Stimulated activated CD8-positive, alpha-beta memory T cell treated with anti-CD3 and anti-CD28 coated beads, Interleukin-15, amount 100 ng/mL, for 24 hours (primary cell): Measurements from ENCODE around the gene ALMS1.
"Not testable (repeated sequence)": the region's sequence is repeated elsewhere in the genome, so short reads cannot be mapped to it uniquely, and the experiment has no call there.

Source experiments
- DNase-seq: peaks from one replicate; pipeline ENCODE4 v3.0.0-alpha.2; 2020; ENCODE audit warnings: low read depth

ALMS1 gene

DNA sequence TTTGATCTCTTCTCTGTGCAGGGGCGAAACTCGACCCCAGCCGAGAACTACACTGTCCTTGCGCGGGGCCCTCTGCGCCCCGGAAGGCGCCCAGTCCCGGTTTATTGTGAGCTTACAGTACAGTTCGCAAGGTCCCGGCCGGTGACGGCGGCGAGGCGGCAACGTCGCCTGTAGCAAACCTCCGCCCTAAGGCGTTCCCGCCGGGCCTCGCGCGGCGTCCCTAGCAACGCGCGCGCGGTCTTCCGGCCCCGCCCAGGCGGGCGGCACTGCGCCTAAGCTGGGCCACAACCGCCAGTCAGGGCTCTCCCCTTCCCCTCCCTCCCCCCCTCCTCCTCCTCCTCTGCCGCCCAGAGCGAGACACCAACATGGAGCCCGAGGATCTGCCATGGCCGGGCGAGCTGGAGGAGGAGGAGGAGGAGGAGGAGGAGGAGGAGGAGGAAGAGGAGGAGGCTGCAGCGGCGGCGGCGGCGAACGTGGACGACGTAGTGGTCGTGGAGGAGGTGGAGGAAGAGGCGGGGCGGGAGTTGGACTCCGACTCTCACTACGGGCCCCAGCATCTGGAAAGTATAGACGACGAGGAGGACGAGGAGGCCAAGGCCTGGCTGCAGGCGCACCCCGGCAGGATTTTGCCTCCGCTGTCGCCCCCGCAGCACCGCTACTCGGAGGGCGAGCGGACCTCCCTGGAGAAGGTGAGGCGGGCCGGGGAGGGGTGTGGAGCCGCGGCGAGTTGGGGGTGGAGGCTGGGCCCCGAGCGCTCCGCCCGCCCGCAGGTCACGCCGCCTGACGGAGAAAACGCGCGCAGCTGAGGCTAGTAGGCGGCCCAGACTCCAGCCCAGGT, at the start of gene ALMS1:
ALMS1 (plus strand) TSS at position 333 of the 838 bp plus-strand sequence; CDS start at position 366, 33 bp downstream.
- DNase-seq, result peak; percentile 67

GRCh38 chr2:73337828-73338227, 47.8 kb upstream of the ALMS1 start:
- DNase-seq, result no peak

- no peak for DNase-seq
Observed at GRCh38 chr2:73339201-73339600, 46.4 kb upstream of the ALMS1 start.

GRCh38 chr2:73341039-73341438, 44.6 kb upstream of the ALMS1 start:
- DNase-seq, result no peak

DNA sequence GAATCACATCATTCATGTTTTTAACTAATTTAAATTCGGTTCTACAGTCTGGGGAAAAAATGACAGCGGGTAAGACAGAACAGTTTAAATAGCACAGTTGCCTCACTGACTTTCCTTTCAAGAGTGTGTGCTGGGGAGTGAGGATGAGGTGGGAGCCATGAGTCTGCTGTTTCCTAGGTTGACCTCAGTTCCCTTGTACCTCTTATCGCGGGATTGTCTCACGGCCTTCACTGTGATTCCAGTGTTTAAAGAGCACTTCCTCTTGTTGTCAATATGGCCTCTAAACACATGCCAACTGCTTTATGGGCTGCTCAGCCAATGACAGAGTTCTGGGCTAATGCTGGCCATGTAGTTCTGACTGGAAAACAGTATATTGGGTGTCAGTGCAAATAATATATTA, 41.6 kb upstream of the ALMS1 start:
- no peak for DNase-seq

- not testable (repeated sequence) for DNase-seq
Observed at GRCh38 chr2:73344747-73345146, 40.9 kb upstream of the ALMS1 start.

DNA sequence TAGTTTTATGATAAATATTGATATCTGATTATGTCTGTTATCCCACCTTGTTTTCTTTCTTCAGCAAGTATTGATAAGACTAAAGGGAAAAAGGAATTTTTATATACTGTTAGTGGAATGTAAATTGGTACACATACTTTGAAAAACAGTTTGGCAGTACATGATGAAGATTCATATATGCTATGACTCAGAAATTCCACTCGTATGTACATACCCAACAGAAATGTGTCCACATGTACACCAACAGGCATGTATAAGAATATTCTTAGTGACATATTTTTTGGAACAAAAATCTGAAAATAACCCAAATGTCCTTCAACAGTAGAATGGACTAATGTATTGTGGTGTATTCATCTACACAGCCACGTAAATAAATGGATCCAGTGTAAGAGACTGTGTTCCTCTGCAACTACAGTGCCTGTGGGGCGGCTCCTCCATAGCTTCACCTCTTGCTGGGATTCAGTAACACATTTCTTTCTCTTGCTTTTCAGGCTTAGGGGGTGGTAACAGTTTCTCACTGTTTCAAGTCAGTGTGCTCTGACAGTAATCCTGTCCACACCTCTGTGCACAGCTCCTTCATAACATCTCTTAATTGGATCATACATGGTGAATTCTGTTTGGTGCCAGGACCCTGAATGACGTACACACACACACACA, 35.5 kb upstream of the ALMS1 start:
- no peak for DNase-seq

DNA sequence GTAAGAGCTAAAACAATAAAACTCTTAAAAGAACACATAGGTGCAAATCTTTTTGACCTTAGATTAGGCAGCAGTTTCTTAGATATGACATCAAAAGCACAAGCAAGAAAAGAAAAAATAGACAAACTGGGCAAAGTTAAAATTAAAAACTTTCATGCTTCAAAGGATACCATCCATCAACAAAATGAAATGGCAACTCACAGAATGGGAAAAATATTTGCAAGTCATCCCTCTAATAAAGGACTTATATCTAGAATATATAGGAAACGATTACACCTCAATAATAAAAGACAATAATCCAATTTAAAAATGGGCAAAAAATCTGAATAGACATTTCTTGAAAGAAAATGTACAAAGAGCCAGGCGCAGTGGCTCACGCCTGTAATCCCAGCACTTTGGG, 29.5 kb upstream of the ALMS1 start:
- no peak for DNase-seq

- no peak for DNase-seq
Observed at GRCh38 chr2:73359915-73360697, 25.5 kb upstream of the ALMS1 start.

GRCh38 chr2:73366060-73366459, 19.6 kb upstream of the ALMS1 start:
- no peak for DNase-seq

- DNase-seq, result no peak
Observed at GRCh38 chr2:73368781-73369180, 16.9 kb upstream of the ALMS1 start.

DNA sequence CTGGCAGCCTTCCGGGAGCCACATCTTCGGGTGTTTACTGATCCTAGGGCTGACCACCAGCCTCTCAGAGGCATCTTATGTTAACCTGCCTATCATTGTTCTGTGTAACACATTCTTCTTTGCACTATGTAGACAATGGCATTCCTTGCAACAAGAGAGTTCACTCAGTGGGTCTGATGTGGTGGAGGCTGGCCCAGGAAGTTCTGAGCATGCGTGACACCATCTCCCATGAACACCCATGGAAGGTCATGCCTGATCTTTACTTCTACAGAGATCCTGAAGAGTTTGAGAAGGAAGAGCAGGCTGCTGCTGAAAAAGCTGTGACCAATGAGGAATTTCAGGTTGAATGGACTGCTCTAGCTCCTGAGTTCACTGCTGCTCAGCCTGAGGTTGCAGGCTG, 15.3 kb upstream of the ALMS1 start:
- no peak for DNase-seq

DNA sequence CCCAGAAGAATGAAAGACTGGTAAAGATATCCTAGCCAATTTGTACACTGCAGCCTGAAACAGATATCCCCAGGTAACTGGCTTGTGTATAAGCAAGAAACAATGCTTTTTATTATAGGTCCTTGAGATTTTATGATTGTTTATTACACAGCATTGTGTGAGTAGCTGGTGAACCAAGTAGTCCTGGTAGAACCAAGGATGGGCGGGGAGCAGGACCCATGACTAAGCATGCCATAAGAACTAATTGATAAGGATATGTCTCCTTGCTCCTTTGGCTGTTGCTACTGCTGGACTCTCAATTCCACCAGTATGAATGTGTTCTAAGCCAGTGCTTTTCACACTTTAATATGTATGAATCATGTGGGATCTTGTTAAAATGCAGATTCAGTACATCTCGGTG, 12.3 kb upstream of the ALMS1 start:
- DNase-seq, result no peak

GRCh38 chr2:73374269-73374668, 11.4 kb upstream of the ALMS1 start:
- no peak for DNase-seq

DNA sequence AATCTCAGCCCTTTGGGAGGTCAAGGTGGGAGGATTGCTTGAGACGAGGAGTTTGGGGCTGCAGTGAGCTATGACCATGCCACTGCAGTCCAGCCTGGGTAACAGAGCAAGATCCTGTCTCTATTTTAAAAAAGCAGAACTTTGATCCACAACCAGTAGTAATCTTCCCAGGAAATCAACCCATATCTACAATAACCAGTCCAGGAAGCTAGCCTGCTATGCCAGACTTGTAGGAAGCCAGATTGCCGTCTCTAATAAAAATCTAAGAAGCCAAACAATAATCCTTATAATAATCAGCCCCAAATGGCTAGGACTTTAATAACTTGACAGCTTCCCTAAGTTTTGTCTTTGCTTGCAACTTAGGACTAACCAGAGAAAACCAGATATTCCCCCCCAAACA, 9.0 kb upstream of the ALMS1 start:
- DNase-seq, result no peak

DNA sequence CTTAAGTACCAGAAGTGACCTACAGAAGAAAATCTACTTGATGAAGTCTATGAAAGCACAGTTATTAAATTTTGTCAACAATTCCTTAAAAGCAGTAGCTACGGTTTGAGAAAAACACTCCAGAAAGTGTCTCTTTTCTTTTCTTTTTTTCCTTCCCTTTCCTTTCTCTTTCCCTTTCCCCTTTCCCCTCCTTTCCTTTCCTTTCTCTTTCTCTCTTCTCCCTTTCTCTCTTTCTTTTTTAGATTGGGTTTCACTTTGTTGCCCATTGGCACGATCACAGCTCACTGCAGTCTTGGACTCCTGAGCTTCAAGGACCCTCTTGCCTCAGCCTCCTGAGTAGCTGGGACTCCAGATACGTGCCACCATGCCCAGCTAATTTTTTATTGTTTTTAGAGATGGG, 2.6 kb upstream of the ALMS1 start:
- no peak for DNase-seq

GRCh38 chr2:73385123-73385503, 523 bp upstream of the ALMS1 start:
- no peak for DNase-seq

DNA sequence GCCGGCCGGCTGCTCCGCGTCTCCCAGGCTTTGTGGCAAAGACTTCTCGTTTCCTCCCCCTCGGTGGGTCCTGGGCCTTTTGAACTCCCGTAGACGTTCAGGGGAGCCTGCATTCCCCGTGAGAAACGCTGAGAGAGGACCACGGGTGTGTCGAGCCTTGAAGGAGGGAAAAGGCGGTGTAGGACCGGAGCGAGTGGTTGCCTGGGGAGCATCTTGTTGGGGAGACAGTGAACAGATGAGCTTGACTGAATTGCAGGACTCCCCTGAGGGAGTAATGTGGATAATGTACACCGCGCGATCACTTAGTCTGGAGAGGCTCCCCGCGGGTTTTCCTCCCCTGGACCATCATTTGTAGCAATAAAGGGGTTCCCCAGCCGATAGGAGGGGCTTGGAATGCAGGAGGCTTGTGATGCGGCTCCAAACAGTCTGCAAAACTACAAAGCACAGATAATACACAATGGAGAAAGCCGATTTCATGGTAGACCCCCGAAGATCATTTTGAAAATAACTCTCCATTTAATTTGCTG, 769 bp downstream of the ALMS1 start:
- no peak for DNase-seq

GRCh38 chr2:73386894-73387636, 1.4 kb downstream of the ALMS1 start:
- DNase-seq, result no peak

DNA sequence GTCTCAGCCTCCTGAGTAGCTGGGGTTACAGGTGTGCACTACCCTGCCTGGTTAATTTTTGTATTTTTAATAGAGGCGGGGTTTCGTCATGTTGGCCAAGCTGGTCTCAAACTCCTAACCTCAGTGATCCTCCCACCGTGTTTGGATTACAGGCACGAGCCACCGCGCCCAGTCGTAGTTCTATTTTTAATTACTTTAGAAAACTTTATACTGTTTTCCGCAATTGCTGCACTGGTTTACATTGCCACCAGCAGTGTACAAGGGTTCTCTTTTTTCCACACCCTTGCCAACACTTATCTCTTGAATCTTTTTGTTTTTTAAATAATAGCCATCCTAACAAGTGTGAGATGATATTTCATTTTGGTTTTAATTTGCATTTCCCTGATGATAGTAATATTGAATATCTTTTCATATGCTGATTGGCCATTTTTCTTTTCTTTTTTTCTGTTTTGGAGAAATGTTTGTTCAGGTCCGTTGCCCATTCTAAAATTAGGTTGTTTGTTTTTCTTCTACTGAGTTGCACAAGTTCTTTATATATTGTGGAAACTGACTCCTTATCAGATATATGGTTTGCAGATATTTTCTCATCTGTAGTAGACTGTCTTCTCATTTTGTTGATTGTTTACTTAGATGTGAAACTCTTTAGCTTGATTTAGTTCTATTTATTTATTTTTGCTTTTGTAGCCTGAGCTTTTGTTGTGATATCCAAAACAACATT, 16.9 kb downstream of the ALMS1 start:
- DNase-seq, result no peak

DNA sequence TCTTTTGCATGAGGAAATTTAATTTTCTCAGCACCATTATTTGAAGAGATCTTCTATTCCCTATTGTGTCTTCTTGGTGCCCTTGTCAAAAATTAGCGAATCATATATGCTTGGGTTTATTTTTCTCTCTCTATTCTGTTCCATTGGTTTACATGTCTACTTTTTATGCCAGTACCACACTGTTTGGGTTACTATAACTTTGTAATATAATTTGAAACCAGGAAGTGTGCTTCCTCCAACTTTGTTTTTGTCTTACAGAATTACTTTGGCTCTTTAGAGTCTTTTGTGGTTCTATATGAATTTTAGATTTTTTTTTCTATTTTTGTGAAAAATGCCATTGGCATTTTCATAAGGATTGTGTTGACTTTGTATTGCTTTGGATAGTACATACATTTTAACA, 17.6 kb downstream of the ALMS1 start:
- DNase-seq, result no peak
